HUES64 (cell line): Measurements from ENCODE around the gene VAV1.
"Not testable (repeated sequence)": the region's sequence is repeated elsewhere in the genome, so short reads cannot be mapped to it uniquely, and the experiment has no call there.

Experiments
- H3K27ac ChIP-seq: 2 replicates; pipeline ENCODE4 v1.7.0; 2013; ENCODE audit warnings: low read depth, low read length, inconsistent platforms
- H3K27me3 ChIP-seq: 2 replicates; pipeline ENCODE4 v1.6.1; 2013; ENCODE audit warnings: mild to moderate bottlenecking, low read length; ENCODE audit not compliant: insufficient read depth
- H3K36me3 ChIP-seq: 2 replicates; pipeline ENCODE4 v1.6.1; 2013; ENCODE audit warnings: mild to moderate bottlenecking, low read length; ENCODE audit not compliant: insufficient read depth
- H3K4me1 ChIP-seq: 2 replicates; pipeline ENCODE4 v1.6.1; 2013; ENCODE audit warnings: mild to moderate bottlenecking, low read length, moderate library complexity; ENCODE audit not compliant: insufficient read depth
- H3K4me3 ChIP-seq: 2 replicates; pipeline ENCODE4 v1.5.1; 2013; ENCODE audit warnings: mild to moderate bottlenecking, low read length, moderate library complexity
- H3K9ac ChIP-seq: 2 replicates; pipeline ENCODE4 v1.6.1; 2013; ENCODE audit warnings: mild to moderate bottlenecking, low read depth, low read length
- H3K9me3 ChIP-seq: 2 replicates; pipeline ENCODE4 v1.6.1; 2013; ENCODE audit warnings: low read depth, low read length; ENCODE audit not compliant: insufficient read depth
- WGBS: fragments of 150-250, 120-280 bp; methylation state at CpG from one replicate; pipeline ENCODE4 v1.1.7; 2013; ENCODE audit warnings: missing lambda C conversion rate; 5-methylcytosine and 5-hydroxymethylcytosine counted together

Gene VAV1

DNA sequence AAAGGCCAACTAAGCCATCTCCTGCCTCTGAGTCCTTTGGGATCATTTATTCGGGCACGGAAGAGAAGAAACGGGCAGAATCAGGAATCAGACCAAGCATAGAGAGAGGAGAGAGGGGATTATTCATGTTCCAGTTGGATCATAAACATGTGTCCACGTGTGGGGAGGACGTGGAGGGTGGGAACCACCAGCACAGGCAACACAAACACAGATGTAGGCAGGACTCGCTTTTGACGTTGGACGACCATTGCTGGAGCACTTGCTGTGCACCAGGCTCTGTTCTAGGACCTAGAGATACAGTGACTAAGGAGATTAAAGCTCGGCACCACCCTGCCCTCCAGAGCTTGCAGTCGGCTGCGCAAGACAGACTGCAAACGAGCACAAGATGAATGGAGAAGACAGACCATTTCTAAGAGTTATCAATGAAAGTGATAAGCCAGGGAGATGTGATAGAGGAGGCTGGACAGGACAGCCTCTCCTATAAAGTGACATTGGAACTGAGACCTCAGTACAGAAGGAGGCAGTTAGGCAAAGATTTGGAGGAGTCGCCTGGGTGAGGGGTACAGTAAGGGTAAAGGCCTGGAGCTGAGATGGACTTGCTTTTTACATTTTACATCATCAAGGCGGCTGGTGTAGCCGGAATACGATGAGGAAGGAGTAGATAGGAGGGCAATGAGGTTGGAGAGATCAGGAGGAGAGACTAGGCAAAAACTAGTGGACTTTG is 6.0 kb upstream of the VAV1 start:
- Histone ChIP-seq H3K36me3 (no peaks in the 10 kb centered on the region), H3K27me3 (no peaks in the 10 kb centered on the region), H3K9ac (peak overlapping the region; percentile 42), H3K9me3 (no peaks in the 10 kb centered on the region), H3K27ac (peak overlapping the region; percentile 81; the same call in 1 of the 2 replicates), H3K4me3 (peak overlapping the region; percentile 78), H3K4me1 (peaks cover 7% of the 10 kb centered on the region; the same call in 1 of the 2 replicates)
- WGBS: 27% methylated on average over 16 of the region's 16 CpGs

DNA sequence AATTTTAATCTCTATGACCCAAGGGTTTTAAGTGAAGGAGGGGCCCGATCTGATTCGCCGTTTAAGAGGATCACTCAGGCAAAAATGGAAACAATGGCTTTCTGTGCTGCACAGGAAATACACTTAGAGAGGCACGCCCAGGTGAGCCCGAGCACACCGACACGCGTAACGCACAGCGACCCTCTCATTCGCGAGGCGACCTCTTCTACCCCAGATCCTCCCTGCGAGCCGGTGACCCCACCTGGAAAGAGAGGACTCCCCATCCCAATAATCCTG is 5.5 kb upstream of the VAV1 start:
- Histone ChIP-seq H3K27ac (no peak overlapping the region), H3K4me3 (peak overlapping the region; percentile 78), H3K27me3 (no peaks in the 10 kb centered on the region), H3K9ac (peak overlapping the region; percentile 42), H3K36me3 (no peaks in the 10 kb centered on the region), H3K4me1 (peaks cover 7% of the 10 kb centered on the region; the same call in 1 of the 2 replicates), H3K9me3 (no peaks in the 10 kb centered on the region)
- WGBS: 5% methylated on average over 15 of the region's 15 CpGs

DNA sequence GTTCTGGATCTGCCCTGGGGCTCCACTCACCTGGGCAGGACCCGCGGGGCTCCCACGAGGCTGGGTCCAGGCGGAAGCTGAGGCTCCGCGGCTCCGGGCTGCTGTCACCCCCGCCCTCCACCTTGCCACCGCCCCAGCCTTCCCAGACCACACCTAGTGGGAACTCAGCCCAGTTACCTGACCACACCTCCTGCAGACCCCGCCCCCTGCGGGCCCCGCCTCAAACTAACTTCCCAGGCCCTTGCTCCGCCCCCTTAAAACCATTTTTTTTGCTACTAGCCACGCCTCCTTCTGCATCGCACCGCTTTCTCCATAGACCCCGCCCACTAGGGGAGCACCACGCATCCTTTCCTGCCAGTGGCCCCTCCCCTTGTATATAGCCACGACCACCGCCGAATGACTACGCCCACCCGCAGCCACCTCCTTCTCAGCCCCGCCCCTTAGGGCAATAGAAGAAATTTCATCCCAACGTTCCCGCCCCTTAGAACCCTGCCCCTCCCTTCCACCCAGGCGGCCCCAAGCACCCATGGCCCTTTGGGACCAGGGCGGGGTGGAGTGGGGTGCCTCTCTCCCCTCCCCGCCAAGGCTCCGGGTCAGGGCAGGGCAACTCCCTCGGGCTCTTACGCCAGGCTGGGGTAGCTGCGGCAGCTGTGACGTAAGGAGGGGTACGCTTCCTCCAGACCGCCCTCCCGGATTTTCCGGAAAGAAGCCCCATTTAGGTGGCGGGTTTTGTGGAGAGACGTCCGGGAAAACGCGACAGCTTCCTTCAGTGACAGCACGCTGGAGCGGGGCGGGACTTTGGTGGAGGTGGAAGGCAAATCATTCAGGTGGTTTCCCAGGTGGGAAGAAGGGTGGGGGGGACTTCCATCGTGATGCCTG is 4.9 kb upstream of the VAV1 start, which contains the start of gene SH2D3A:
Gene SH2D3A, minus strand, starts transcription at position 79 of the 879 bp plus-strand sequence. CDS start 3,687 bp downstream, outside the sequence.
- 3% methylated on average over 47 of the region's 47 CpGs for WGBS

DNA sequence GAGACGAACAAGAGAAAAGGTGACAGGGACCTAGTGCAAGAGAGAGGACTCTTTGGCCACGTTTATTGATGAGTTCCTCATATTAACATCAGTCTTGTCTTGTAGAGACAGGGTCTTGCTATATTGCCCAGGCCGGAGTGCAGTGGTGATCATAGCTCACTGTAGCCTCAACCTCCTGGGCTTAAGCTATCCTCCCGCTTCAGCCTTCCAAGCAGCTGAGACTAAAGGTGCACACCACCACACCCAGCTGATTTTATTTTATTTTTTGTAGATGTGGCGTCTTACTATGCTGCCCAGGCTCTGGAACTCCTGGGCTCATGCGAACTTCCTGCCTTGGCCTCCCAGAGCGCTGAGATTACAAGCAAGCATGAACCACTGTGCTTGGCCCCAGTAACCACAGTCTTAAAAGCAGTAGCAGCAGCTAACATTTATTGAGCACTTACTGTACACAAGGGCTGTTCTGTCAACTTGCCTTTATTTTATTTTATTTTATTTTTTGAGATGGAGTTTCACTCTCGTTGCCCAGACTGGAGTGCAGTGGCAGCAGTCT is 4.2 kb upstream of the VAV1 start:
- no peak overlapping the region for H3K9ac ChIP-seq
- WGBS: 75% methylated on average over 8 of the region's 8 CpGs
- H3K36me3 ChIP-seq: no peaks in the 10 kb centered on the region
- no peaks in the 10 kb centered on the region for H3K27me3 ChIP-seq
- H3K4me3 ChIP-seq: peak overlapping the region; percentile 78
- H3K27ac ChIP-seq: no peak overlapping the region
- peaks cover 7% of the 10 kb centered on the region; the same call in 1 of the 2 replicates for H3K4me1 ChIP-seq
- H3K9me3 ChIP-seq: no peaks in the 10 kb centered on the region

More for the DNA sequence above, 4.9 kb upstream of the VAV1 start, which contains the start of gene SH2D3A:
- Histone ChIP-seq H3K27me3 (no peaks in the 10 kb centered on the region), H3K4me3 (peak within 1 kb of the TSS; percentile 78), H3K36me3 (no peaks in the 10 kb centered on the region), H3K9ac (peak within 1 kb of the TSS; percentile 42), H3K27ac (peak within 1 kb of the TSS; percentile 81; the same call in 1 of the 2 replicates), H3K9me3 (no peaks in the 10 kb centered on the region), H3K4me1 (peaks cover 7% of the 10 kb centered on the region; the same call in 1 of the 2 replicates)

DNA sequence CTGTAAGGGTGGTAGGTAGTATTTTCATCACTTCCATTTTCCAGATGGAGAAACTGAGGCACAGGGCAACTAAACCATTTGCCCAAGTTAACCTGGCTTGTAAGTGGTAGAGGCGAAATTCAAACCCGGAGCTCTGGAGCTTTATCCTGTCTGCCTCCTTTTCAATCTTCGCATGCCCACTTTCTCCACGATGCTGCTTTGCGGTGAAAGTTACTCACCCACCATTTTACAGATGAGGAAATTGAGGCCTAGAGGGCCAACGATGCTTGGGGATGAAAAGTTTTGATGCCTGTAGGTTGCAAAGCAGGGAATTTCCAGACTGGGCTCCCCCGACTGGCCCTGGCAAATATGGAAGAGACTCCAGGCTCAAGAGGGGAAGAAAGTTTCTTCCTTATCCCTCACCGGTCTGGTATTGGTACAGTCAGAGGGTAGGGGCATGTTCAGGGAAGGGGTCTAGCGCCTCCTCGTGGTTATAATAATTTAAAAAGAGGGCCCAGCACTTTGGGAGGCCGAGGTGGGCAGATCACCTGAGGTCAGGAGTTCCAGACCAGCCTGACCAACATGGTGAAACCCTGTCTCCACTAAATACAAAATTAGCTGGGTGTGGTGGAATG is 3.4 kb upstream of the VAV1 start:
- 38% methylated on average over 9 of the region's 11 CpGs for WGBS
- Histone ChIP-seq H3K27me3 (no peaks in the 10 kb centered on the region), H3K4me3 (no peak overlapping the region), H3K9me3 (no peaks in the 10 kb centered on the region), H3K36me3 (no peaks in the 10 kb centered on the region), H3K4me1 (peaks cover 7% of the 10 kb centered on the region; the same call in 1 of the 2 replicates), H3K9ac (no peak overlapping the region), H3K27ac (no peak overlapping the region)

DNA sequence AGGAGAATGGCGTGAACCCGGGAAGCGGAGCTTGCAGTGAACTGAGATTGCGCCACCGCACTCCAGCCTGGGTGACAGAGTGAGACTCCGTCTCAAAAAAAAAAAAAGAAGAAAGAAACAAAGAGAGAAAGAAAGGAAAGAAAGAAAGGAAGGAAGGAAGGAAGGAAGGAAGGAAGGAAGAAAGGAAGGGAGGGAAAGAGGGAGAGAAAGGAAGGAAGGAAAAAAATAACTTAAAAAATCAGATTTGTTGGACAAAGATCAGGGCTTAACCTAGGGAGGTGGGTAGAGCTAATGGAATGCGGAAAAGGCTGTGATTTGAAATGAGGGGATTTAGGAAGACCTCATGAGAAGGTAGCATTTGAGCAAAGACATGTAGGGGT is 870 bp upstream of the VAV1 start:
- H3K27ac ChIP-seq, H3K9me3 ChIP-seq, H3K9ac ChIP-seq, H3K27me3 ChIP-seq, H3K4me3 ChIP-seq, H3K36me3 ChIP-seq, H3K4me1 ChIP-seq: not testable (repeated sequence)
- WGBS: 92% methylated on average over 7 of the region's 7 CpGs

DNA sequence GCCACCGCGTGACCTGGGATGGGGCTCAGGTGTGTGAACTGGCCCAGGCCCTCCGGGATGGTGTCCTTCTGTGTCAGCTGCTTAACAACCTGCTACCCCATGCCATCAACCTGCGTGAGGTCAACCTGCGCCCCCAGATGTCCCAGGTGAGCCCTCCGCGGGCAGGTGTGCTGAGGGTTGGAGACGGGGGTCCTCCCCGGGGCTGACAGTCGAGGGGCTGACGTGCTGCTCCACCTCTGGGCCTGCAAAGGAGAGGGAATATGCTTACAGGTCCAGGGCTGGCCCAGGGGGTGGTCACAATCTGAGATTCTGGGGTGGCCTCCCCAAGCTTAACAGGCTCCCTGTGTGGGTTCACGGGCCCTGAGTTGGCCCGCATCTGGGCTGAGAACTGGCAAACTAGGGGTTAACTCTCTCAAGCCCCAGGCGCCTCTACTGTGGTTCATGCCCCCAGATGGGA is 386 bp downstream of the VAV1 start:
- Histone ChIP-seq H3K27me3 (no peaks in the 10 kb centered on the region), H3K4me3 (no peak overlapping the region), H3K4me1 (no peaks in the 10 kb centered on the region), H3K27ac (no peak overlapping the region), H3K9me3 (peaks cover 5% of the 10 kb centered on the region; the same call in 1 of the 2 replicates), H3K36me3 (no peaks in the 10 kb centered on the region), H3K9ac (no peak overlapping the region)
- 89% methylated on average over 14 of the region's 14 CpGs for WGBS

DNA sequence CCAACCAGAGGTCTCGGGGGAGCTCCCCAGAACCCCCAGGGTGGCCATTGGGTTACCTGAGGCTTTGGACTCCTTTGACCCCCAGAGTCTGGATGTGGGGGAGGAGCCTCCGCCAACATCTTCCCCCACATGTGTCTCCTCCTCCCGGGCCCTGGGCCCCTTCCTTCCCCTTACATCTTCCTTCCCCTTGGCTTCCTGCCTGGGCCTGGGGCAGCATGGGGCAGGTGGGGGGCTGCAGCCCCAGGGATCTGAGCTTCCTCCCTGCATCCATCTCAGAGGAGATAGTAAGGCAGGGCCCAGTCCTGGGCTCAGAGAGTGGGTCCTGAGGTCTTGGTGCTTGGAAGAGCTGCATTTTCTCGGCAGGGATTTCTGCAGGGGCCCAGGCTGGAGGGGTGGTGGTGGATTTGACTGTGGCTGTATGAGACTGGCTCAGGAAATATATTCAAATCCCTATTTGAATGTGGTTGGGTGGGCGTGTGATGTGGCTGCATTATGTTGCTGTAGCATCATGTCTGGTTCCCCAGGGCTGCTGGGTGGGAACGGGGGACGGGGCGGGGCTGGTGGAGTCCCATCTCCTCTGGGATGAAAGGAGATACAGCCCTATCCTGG is 919 bp downstream of the VAV1 start:
- no peaks in the 10 kb centered on the region for H3K4me1 ChIP-seq
- no peak overlapping the region for H3K27ac ChIP-seq
- no peak overlapping the region for H3K9ac ChIP-seq
- no peak overlapping the region for H3K4me3 ChIP-seq
- H3K27me3 ChIP-seq: no peaks in the 10 kb centered on the region
- WGBS: 85% methylated on average over 8 of the region's 8 CpGs
- H3K9me3 ChIP-seq: peaks cover 10% of the 10 kb centered on the region; the same call in 1 of the 2 replicates
- H3K36me3 ChIP-seq: no peaks in the 10 kb centered on the region

DNA sequence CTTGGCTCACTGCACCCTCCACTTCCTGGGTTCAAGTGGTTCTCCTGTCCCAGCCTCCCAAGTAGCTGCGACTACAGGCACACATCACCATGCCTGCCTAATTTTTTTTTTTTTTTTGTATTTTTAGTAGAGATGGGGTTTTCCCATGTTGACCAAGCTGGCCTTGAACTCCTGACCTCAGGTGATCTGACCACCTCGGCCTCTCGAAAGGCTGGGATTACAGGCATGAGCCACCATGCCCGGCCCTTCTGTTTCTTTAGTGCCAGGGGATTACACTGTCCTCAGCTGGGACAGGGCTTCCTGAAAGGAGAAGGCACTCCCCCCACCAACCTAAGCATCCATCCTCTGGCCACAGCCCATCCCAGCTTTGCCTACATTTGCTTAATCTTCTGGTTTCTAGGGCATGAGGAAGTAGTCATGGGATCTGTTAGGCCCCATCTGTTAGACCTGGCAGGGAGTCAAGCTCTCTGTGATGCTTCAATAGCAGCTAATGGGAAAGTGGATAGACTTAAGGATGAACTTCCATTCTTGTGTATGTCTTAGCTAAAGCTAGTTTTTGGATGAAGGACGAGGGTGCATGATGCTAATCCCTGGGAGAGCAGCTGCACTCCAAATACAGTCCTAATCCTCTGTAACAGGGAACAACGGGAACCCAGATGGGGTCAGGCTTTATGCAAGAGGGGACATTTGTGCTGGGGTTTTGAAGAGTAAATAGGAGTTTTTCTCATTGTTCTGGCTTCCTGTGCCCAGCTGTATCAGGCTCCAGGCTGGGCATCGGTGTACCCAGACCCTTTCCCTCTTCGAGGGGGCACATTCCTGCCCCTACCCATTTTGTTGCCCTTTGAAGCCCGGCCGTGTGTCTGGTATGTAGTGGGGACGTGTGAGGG is 2.6 kb downstream of the VAV1 start:
- 80% methylated on average over 10 of the region's 11 CpGs for WGBS
- no peak overlapping the region for H3K4me3 ChIP-seq
- no peak overlapping the region for H3K9ac ChIP-seq
- H3K27ac ChIP-seq: no peak overlapping the region
- peaks cover 14% of the 10 kb centered on the region; the same call in 1 of the 2 replicates for H3K9me3 ChIP-seq
- no peaks in the 10 kb centered on the region for H3K27me3 ChIP-seq
- H3K4me1 ChIP-seq: no peaks in the 10 kb centered on the region
- H3K36me3 ChIP-seq: no peaks in the 10 kb centered on the region

DNA sequence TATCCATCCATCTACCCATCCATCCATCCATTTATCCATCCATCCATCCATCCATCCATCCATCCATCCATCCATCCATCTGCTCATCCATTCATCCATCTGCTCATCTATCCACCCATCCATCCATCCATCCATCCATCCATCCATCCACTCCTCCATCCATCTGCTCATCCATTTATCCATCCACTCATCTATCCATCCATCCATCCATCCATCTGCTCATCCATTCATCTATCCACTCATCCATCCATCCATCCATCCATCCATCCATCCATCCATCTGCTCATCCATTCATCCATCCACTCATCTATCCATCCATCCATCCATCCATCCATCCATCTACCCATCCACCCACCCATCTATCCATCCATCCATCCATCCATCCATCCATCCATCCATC is 3.5 kb downstream of the VAV1 start:
- not testable (repeated sequence) for H3K27ac ChIP-seq, H3K9ac ChIP-seq, H3K27me3 ChIP-seq, H3K36me3 ChIP-seq, H3K4me3 ChIP-seq, H3K4me1 ChIP-seq
- H3K9me3 ChIP-seq: peaks cover 16% of the 10 kb centered on the region; the same call in 1 of the 2 replicates
